MM.1S (cell line): ENCODE results near the gene IGSF6.
A peak's percentile ranks its signal among the peaks of the same experiment; 100 is the strongest.
"Not testable (repeated sequence)": the region's sequence is repeated elsewhere in the genome, so short reads cannot be mapped to it uniquely, and the experiment has no call there.

Experiments used
- DNase-seq: peaks from one replicate; pipeline ENCODE4 v3.0.0-alpha.2; 2015
- H2AFZ ChIP-seq: fragments of 300-600 bp; sonication (generic); 2 replicates; pipeline ENCODE4 v1.6.0; 2016; ENCODE audit warnings: antibody characterized with exemption, low read length
- H3F3A ChIP-seq: fragments of 300-600 bp; sonication (generic); 2 replicates; pipeline ENCODE4 v1.6.1; 2016; ENCODE audit warnings: mild to moderate bottlenecking, antibody characterized with exemption, low read length, moderate library complexity, mixed read lengths; ENCODE audit not compliant: insufficient read depth
- H3K27ac ChIP-seq: fragments of 300-600 bp; sonication (generic); 2 replicates; pipeline ENCODE4 v1.5.1; 2016; ENCODE audit warnings: mild to moderate bottlenecking, low read length
- H3K27me3 ChIP-seq: fragments of 300-600 bp; sonication (generic); replicated peaks from 2 replicates; pipeline ENCODE4 v1.6.0; 2016; ENCODE audit warnings: low read length; ENCODE audit not compliant: insufficient read depth
- H3K36me3 ChIP-seq: fragments of 300-600 bp; sonication (generic); replicated peaks from 2 replicates; pipeline ENCODE4 v1.6.1; 2016; ENCODE audit warnings: mild to moderate bottlenecking, low read length, mixed read lengths; ENCODE audit not compliant: insufficient read depth
- H3K4me1 ChIP-seq: fragments of 300-600 bp; sonication (generic); 2 replicates; pipeline ENCODE4 v1.6.1; 2016; ENCODE audit warnings: low read length, mixed read lengths
- H3K4me2 ChIP-seq: fragments of 300-600 bp; sonication (generic); 2 replicates; pipeline ENCODE4 v1.6.0; 2016; ENCODE audit warnings: low read depth, low read length
- H3K4me3 ChIP-seq: fragments of 300-600 bp; sonication (generic); 2 replicates; pipeline ENCODE4 v1.5.1; 2016; ENCODE audit warnings: low read length, mixed read lengths
- H3K79me2 ChIP-seq: fragments of 300-600 bp; sonication (generic); 2 replicates; pipeline ENCODE4 v1.6.1; 2016; ENCODE audit warnings: mixed run types, low read length, mixed read lengths
- H3K9ac ChIP-seq: fragments of 300-600 bp; sonication (generic); 2 replicates; pipeline ENCODE4 v1.6.1; 2016; ENCODE audit warnings: low read length, mixed read lengths
- H3K9me2 ChIP-seq: fragments of 300-600 bp; sonication (generic); replicated peaks from 2 replicates; pipeline ENCODE4 v1.6.1; 2016; ENCODE audit warnings: mild to moderate bottlenecking, low read length, mixed read lengths; ENCODE audit not compliant: insufficient read depth
- H3K9me3 ChIP-seq: fragments of 300-600 bp; sonication (generic); replicated peaks from 2 replicates; pipeline ENCODE4 v1.6.1; 2016; ENCODE audit warnings: mild to moderate bottlenecking, low read length, mixed read lengths; ENCODE audit not compliant: insufficient read depth
- H4K20me1 ChIP-seq: fragments of 300-600 bp; sonication (generic); 2 replicates; pipeline ENCODE4 v1.6.1; 2016; ENCODE audit warnings: mild to moderate bottlenecking, low read length, moderate library complexity, mixed read lengths; ENCODE audit not compliant: insufficient read depth
- EZH2 ChIP-seq: fragments of 300-600 bp; sonication (generic); optimal IDR thresholded peaks from 2 replicates; pipeline ENCODE3; 2017; ENCODE audit warnings: low read depth, mild to moderate bottlenecking, antibody characterized with exemption, low read length, mixed read lengths
- EZH2phosphoT487 ChIP-seq: fragments of 300-600 bp; sonication (generic); IDR thresholded peaks from 2 replicates; pipeline ENCODE4 v1.6.1; 2018; ENCODE audit warnings: antibody characterized with exemption, low read length
- TF ChIP-seq, protein P1 (sequence below): fragments of 300-600 bp; sonication (generic); IDR thresholded peaks from 2 replicates; pipeline ENCODE4 v1.5.1; 2016; ENCODE audit warnings: antibody characterized with exemption, low read length, mixed read lengths

Gene IGSF6

DNA sequence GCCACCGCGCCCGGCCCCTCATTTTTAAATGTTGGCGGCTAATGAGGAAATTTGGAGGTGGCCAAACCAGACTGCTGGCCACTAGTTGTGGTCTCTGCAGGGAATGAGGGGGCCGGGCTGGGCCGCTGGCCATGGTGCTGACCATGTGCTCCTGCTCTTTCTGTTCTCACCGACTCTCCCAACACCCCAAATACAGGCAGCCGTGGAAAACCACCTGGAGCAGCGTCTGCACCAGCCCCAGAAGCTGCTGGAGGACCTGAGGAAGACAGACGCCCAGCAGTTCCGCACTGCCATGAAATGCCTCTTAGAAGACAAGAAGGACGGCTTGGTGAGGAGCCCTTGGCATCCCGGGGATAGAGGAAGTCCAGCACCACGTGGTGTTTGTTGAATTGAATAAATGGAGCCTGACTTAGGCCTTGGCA, 32.6 kb upstream of the IGSF6 start:
- Histone ChIP-seq H3K4me2 (no peak overlapping the region), H3K79me2 (no peaks in the 10 kb centered on the region), H3K4me1 (no peaks in the 10 kb centered on the region), H3K36me3 (no peaks in the 10 kb centered on the region), H3K27me3 (no peaks in the 10 kb centered on the region), H3K27ac (no peak overlapping the region), H3K9me3 (no peaks in the 10 kb centered on the region), H2AFZ (no peak overlapping the region), H3K9ac (no peak overlapping the region), H3F3A (no peaks in the 10 kb centered on the region), H3K9me2 (no peaks in the 10 kb centered on the region), H4K20me1 (no peaks in the 10 kb centered on the region), H3K4me3 (no peak overlapping the region)
- TF ChIP-seq EZH2, result no peak
- no peak for TF ChIP-seq EZH2phosphoT487
- TF ChIP-seq, protein P1, sequence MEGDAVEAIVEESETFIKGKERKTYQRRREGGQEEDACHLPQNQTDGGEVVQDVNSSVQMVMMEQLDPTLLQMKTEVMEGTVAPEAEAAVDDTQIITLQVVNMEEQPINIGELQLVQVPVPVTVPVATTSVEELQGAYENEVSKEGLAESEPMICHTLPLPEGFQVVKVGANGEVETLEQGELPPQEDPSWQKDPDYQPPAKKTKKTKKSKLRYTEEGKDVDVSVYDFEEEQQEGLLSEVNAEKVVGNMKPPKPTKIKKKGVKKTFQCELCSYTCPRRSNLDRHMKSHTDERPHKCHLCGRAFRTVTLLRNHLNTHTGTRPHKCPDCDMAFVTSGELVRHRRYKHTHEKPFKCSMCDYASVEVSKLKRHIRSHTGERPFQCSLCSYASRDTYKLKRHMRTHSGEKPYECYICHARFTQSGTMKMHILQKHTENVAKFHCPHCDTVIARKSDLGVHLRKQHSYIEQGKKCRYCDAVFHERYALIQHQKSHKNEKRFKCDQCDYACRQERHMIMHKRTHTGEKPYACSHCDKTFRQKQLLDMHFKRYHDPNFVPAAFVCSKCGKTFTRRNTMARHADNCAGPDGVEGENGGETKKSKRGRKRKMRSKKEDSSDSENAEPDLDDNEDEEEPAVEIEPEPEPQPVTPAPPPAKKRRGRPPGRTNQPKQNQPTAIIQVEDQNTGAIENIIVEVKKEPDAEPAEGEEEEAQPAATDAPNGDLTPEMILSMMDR, result no peak
- no peak for DNase-seq

DNA sequence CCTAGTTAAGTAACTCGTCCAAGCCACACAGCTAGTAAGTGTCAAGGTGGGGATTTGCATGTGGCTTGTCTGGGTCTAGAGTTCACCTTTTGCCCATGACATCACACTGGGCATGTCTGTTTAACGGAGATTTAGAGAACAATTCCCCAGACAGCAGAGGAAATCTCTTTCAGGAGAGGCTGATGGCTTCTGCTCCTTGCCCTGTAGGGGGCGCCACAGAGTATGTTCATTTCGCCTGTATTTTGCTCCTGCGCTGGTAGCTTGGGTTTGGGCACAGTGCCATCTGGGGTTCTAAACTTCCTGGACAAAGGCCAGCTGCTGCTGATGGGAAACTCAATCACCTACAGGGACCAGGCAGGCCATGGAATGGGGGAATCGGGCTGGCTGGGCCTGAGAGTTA, 31.8 kb upstream of the IGSF6 start:
- no peak overlapping the region for H3K4me2 ChIP-seq
- no peak overlapping the region for H3K9ac ChIP-seq
- no peaks in the 10 kb centered on the region for H3K36me3 ChIP-seq
- H3K27ac ChIP-seq, result no peak overlapping the region
- no peaks in the 10 kb centered on the region for H4K20me1 ChIP-seq
- no peaks in the 10 kb centered on the region for H3K27me3 ChIP-seq
- H3K4me1 ChIP-seq, result no peaks in the 10 kb centered on the region
- no peaks in the 10 kb centered on the region for H3K9me2 ChIP-seq
- DNase-seq, result no peak
- no peaks in the 10 kb centered on the region for H3F3A ChIP-seq
- H3K4me3 ChIP-seq, result no peak overlapping the region
- no peak for TF ChIP-seq EZH2phosphoT487
- no peak for TF ChIP-seq EZH2
- TF ChIP-seq, protein P1, result peak; percentile 50
- no peak overlapping the region for H2AFZ ChIP-seq
- H3K79me2 ChIP-seq, result no peaks in the 10 kb centered on the region
- H3K9me3 ChIP-seq, result no peaks in the 10 kb centered on the region

DNA sequence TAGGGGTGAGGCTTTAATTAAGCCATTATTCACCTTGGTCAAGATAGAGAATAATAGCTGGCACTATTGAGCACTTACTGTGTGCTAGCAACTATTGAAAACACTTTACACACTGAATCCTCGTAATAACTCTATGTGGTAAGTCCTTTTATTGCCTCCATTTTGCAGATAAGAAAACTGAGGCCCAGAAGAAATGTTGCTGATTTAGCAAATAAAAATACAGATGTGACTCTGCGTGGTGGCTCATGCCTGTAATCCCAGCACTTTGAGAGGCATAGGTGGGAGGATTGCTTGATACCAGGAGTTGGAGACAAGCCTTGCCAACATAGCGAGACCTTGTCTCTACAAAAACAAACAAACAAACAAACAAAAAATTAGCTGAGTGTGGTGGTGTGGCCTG, 30.8 kb upstream of the IGSF6 start:
- Histone ChIP-seq H3K79me2 (no peaks in the 10 kb centered on the region), H3K9ac (no peak overlapping the region), H3F3A (no peaks in the 10 kb centered on the region), H3K27ac (no peak overlapping the region), H3K9me2 (no peaks in the 10 kb centered on the region), H3K4me3 (no peak overlapping the region), H3K4me1 (no peaks in the 10 kb centered on the region), H3K27me3 (no peaks in the 10 kb centered on the region), H3K4me2 (no peak overlapping the region), H3K36me3 (no peaks in the 10 kb centered on the region), H3K9me3 (no peaks in the 10 kb centered on the region), H2AFZ (no peak overlapping the region), H4K20me1 (no peaks in the 10 kb centered on the region)
- TF ChIP-seq EZH2 (no peak), EZH2phosphoT487 (no peak)
- TF ChIP-seq, protein P1, result no peak
- no peak for DNase-seq

DNA sequence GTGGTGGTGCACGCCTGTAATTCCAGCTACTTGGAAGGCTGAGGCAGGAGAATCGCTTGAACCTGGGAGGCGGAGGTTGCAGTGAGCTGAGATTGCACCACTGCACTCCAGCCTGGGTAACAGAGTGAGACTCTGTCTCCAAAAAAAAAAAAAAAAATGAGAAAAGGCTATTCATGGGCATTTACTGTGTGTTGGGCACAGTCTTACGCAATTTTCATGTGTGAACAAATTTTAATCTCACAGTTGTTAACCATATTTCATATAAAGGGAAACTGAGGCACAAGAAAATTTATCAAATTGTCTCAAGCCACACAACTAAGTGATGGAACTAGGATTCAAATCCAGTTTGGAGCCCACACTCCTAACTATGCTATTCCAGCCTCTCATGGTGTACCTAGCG, 28.3 kb upstream of the IGSF6 start:
- H4K20me1 ChIP-seq, H3K9ac ChIP-seq, H3K79me2 ChIP-seq, H3K4me3 ChIP-seq, H3K27me3 ChIP-seq, H3K27ac ChIP-seq, H3K9me2 ChIP-seq, H3K4me2 ChIP-seq, H2AFZ ChIP-seq, H3K36me3 ChIP-seq, DNase-seq, H3F3A ChIP-seq, H3K9me3 ChIP-seq, H3K4me1 ChIP-seq: not testable (repeated sequence)

DNA sequence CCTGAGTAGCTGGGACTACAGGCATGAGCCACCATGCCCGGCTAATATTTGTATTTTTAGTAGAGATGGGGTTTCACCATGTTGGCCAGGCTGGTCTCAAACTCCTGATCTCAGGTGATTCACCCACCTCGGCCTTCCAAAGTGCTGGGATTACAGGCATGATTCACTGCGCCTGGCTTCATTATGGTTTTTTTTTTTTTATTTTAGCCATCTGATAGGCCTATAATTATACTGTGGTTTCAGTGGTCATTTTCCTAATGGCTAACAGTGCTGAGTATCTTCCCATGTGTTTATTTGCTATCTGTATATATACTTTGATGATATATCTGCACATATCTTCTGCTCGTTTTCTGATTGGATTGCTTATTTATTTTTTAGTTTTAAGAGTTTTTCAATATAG, 22.0 kb upstream of the IGSF6 start:
- not testable (repeated sequence) for H3F3A ChIP-seq, H3K9me3 ChIP-seq, H3K79me2 ChIP-seq, DNase-seq, H3K36me3 ChIP-seq, H3K9ac ChIP-seq, H3K4me3 ChIP-seq, H3K27me3 ChIP-seq, H2AFZ ChIP-seq, H3K27ac ChIP-seq, H3K4me1 ChIP-seq, H4K20me1 ChIP-seq, H3K9me2 ChIP-seq, H3K4me2 ChIP-seq
